ENCODE data around the gene SYTL3.
A peak's percentile ranks its signal among the peaks of the same experiment; 100 is the strongest.

The SYTL3 gene

DNA sequence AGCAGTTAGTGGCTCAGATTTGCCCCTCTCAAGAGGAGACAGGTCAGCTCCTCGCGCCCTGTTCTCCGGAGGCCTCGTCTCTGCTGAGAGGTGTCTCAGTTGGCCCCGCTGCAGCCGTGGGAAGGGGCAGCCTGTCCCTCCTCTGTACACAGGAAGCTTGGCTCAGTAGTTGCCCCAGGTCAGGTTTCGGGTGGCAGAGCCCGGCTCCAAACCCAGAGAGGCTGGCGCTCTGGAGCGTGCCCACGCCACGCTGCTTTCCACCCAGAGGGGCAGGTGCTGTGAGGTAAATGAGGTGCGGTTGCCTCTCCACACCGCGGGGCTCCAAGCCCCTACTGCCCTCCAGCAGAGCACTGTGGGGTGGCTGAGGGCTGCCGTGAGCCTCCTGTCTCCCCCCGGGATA is 21.3 kb upstream of the SYTL3 start:
- no peaks in the 10 kb centered on the region for H3K27me3 ChIP-seq (ENCODE audit: insufficient read depth, low read length, poor library complexity)
- H3K9me3 ChIP-seq (ENCODE audit: insufficient read depth, low read length, severe bottlenecking), result no peaks in the 10 kb centered on the region
- H3K4me1 ChIP-seq (ENCODE audit: insufficient read depth, low read length), result no peaks in the 10 kb centered on the region
- peaks cover 23% of the 10 kb centered on the region; the same call in 1 of the 2 replicates for H4K20me1 ChIP-seq (ENCODE audit: insufficient read depth, low read length)
- no peak for TF ChIP-seq EZH2 (IDR thresholded peaks at IDR 0.05; ENCODE audit: borderline replicate concordance, low read depth, low read length, severe bottlenecking)
- TF ChIP-seq, protein P1, sequence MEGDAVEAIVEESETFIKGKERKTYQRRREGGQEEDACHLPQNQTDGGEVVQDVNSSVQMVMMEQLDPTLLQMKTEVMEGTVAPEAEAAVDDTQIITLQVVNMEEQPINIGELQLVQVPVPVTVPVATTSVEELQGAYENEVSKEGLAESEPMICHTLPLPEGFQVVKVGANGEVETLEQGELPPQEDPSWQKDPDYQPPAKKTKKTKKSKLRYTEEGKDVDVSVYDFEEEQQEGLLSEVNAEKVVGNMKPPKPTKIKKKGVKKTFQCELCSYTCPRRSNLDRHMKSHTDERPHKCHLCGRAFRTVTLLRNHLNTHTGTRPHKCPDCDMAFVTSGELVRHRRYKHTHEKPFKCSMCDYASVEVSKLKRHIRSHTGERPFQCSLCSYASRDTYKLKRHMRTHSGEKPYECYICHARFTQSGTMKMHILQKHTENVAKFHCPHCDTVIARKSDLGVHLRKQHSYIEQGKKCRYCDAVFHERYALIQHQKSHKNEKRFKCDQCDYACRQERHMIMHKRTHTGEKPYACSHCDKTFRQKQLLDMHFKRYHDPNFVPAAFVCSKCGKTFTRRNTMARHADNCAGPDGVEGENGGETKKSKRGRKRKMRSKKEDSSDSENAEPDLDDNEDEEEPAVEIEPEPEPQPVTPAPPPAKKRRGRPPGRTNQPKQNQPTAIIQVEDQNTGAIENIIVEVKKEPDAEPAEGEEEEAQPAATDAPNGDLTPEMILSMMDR (IDR thresholded peaks at IDR 0.05; ENCODE audit: borderline replicate concordance, extremely low read depth, low read length, poor library complexity, severe bottlenecking), result no peak
- no peak for DNase-seq
- no peaks in the 10 kb centered on the region for H3K79me2 ChIP-seq (ENCODE audit: insufficient read depth, low read length)
- no peak overlapping the region for H3K27ac ChIP-seq (ENCODE audit: low read length)
- no peak for ATAC-seq (ENCODE audit: insufficient read depth, low read depth)
- H3K4me3 ChIP-seq (ENCODE audit: low read depth in 1 of 2, low read length in 2 of 2), result no peak overlapping the region
- peaks cover 93% of the 10 kb centered on the region for H3K36me3 ChIP-seq (ENCODE audit: insufficient read depth, low read length)
- H3K4me2 ChIP-seq (ENCODE audit: insufficient read depth, low read length), result no peak overlapping the region
- no peak overlapping the region for H3K9ac ChIP-seq (ENCODE audit: low read depth, low read length)
- no peak overlapping the region for H2AFZ ChIP-seq (ENCODE audit: low read depth, low read length)

DNA sequence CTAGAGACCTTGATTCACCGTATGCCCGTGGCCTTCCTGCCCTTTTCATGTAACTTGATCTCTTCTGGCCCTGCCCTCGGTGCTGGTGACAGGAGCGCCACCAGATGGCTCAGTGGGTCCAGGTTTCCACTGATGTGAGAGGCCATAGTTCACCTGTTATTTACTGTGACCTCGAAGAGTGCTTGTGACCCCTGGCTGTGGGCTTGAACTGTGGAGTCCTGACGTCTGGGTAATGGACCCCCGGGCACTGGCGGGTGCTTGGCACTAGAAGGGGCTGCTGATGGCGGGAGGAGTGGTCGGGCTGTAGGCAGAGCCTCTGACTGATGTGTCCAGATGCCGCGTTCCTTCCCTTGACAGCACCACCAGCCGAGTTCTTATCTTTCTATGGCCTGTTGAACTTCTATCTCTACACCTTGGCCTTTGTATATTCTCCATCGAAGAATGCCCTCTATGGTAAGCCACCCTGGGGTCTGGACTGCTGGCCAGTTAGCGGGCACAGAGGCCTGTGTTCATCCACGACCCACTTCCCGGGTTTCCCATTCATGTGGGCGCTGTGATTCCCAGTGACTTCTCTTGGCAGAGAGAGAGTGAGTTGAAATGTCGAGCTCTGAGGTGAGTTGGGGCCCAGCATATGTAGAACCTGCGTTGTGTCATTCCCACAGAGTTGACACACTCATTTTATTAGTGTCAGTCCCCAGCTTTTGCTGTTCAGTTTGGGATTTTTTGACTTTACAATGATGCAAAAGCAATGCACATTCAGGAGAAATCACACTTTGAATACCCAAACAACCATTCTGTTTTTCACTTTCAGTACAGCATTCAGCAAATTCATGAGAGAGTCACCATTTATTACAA is 20.3 kb upstream of the SYTL3 start:
- TF ChIP-seq EZH2 (IDR thresholded peaks at IDR 0.05; ENCODE audit: borderline replicate concordance, low read depth, low read length, severe bottlenecking), result no peak
- TF ChIP-seq, protein P1 (IDR thresholded peaks at IDR 0.05; ENCODE audit: borderline replicate concordance, extremely low read depth, low read length, poor library complexity, severe bottlenecking), result peak; percentile 20
- no peak overlapping the region for H2AFZ ChIP-seq (ENCODE audit: low read depth, low read length)
- ATAC-seq (ENCODE audit: insufficient read depth, low read depth) (no peak), DNase-seq (no peak)
- no peak overlapping the region for H3K4me2 ChIP-seq (ENCODE audit: insufficient read depth, low read length)
- H3K27me3 ChIP-seq (ENCODE audit: insufficient read depth, low read length, poor library complexity), result no peaks in the 10 kb centered on the region
- H4K20me1 ChIP-seq (ENCODE audit: insufficient read depth, low read length), result peaks cover 19% of the 10 kb centered on the region; the same call in 1 of the 2 replicates
- H3K27ac ChIP-seq (ENCODE audit: low read length), result no peak overlapping the region
- H3K4me1 ChIP-seq (ENCODE audit: insufficient read depth, low read length), result no peaks in the 10 kb centered on the region
- no peaks in the 10 kb centered on the region for H3K9me3 ChIP-seq (ENCODE audit: insufficient read depth, low read length, severe bottlenecking)
- H3K36me3 ChIP-seq (ENCODE audit: insufficient read depth, low read length), result peaks cover 83% of the 10 kb centered on the region
- H3K79me2 ChIP-seq (ENCODE audit: insufficient read depth, low read length), result no peaks in the 10 kb centered on the region
- H3K9ac ChIP-seq (ENCODE audit: low read depth, low read length), result no peak overlapping the region
- no peak overlapping the region for H3K4me3 ChIP-seq (ENCODE audit: low read depth in 1 of 2, low read length in 2 of 2)

DNA sequence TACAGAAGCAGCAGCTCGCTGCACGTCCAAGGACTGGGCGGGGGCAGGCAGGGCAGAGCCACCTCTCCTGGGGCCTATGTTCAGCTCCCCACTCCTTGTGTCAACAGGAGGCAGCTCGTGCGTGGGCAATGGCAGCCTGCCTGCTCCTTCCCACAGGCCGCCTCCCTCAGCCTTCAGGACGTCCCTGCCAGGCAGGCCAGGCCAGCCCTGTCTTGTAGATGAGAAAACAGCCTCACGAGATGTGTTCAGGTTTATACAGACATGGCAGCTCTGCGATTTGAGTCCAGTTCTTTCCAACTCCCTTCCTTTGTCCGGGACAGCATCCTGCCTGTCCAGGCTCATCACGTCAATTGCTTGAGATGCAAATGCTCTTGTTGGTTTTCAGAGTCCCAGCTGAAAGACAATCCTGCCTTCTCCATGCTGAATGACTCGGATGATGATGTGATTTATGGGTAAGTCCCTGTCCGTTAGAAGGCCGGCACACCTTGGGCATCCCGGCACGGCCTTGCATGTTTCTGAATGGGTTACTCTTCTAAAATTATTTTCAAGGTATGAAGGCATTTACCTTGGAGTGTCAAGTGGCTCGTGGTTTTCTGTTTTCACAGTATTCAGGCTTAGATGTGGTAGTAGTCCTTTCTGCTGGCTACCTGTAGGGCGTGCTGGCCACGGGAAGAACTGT is 18.8 kb upstream of the SYTL3 start:
- H4K20me1 ChIP-seq (ENCODE audit: insufficient read depth, low read length), result peaks cover 12% of the 10 kb centered on the region; the same call in 1 of the 2 replicates
- no peaks in the 10 kb centered on the region for H3K79me2 ChIP-seq (ENCODE audit: insufficient read depth, low read length)
- TF ChIP-seq, protein P1 (IDR thresholded peaks at IDR 0.05; ENCODE audit: borderline replicate concordance, extremely low read depth, low read length, poor library complexity, severe bottlenecking), result no peak
- TF ChIP-seq EZH2 (IDR thresholded peaks at IDR 0.05; ENCODE audit: borderline replicate concordance, low read depth, low read length, severe bottlenecking), result no peak
- H3K27me3 ChIP-seq (ENCODE audit: insufficient read depth, low read length, poor library complexity), result no peaks in the 10 kb centered on the region
- ATAC-seq (ENCODE audit: insufficient read depth, low read depth) (no peak), DNase-seq (no peak)
- H3K9ac ChIP-seq (ENCODE audit: low read depth, low read length), result no peak overlapping the region
- no peak overlapping the region for H3K4me2 ChIP-seq (ENCODE audit: insufficient read depth, low read length)
- H3K36me3 ChIP-seq (ENCODE audit: insufficient read depth, low read length), result peaks cover 73% of the 10 kb centered on the region
- H2AFZ ChIP-seq (ENCODE audit: low read depth, low read length), result no peak overlapping the region
- no peak overlapping the region for H3K4me3 ChIP-seq (ENCODE audit: low read depth in 1 of 2, low read length in 2 of 2)
- H3K27ac ChIP-seq (ENCODE audit: low read length), result no peak overlapping the region
- no peaks in the 10 kb centered on the region for H3K4me1 ChIP-seq (ENCODE audit: insufficient read depth, low read length)
- H3K9me3 ChIP-seq (ENCODE audit: insufficient read depth, low read length, severe bottlenecking), result no peaks in the 10 kb centered on the region
